NCI-H2196 (cell line): ENCODE measurements around the gene TJP3.

Experiments
- DNase-seq: peaks from one replicate; lab custom pipeline; 2025; ENCODE audit not compliant: unreplicated experiment; lab: John Stamatoyannopoulos, UW

Gene TJP3

GRCh38 chr19:3782330-3782729, 74.1 kb downstream of the TJP3 start:
- DNase-seq, result no peak

GRCh38 chr19:3782903-3783302, 74.7 kb downstream of the TJP3 start:
- DNase-seq, result no peak

GRCh38 chr19:3783660-3784584, 75.7 kb downstream of the TJP3 start:
- no peak for DNase-seq

GRCh38 chr19:3784607-3785450, 76.6 kb downstream of the TJP3 start:
- DNase-seq, result no peak

GRCh38 chr19:3785451-3785937, 77.3 kb downstream of the TJP3 start:
- DNase-seq, result no peak

- no peak for DNase-seq
Observed at GRCh38 chr19:3785938-3786824, 78.0 kb downstream of the TJP3 start, which contains the start of gene MATK. Gene MATK, minus strand, starts transcription at chr19:3786381. Its CDS starts 1,246 bp downstream, at chr19:3785135.

GRCh38 chr19:3788996-3789778, 81.0 kb downstream of the TJP3 start:
- no peak for DNase-seq

GRCh38 chr19:3790209-3790734, 82.1 kb downstream of the TJP3 start:
- no peak for DNase-seq

GRCh38 chr19:3790941-3791340, 82.8 kb downstream of the TJP3 start:
- DNase-seq, result no peak

GRCh38 chr19:3792114-3792513, 83.9 kb downstream of the TJP3 start:
- DNase-seq, result no peak

GRCh38 chr19:3793799-3794198, 85.6 kb downstream of the TJP3 start:
- no peak for DNase-seq

GRCh38 chr19:3796358-3796757, 88.2 kb downstream of the TJP3 start:
- no peak for DNase-seq

GRCh38 chr19:3798137-3798536, 90.0 kb downstream of the TJP3 start:
- no peak for DNase-seq
